ENCODE results near the gene LAMA2. TPM values are rescaled to one million over a fixed set of nuclear protein-coding genes. Genes with fewer than 3 reads are reported as not detected.
A peak's percentile ranks its signal among the peaks of the same experiment; 100 is the strongest.

Gene LAMA2
- total and polyA plus RNA-seq, 2 donors from 2014 or later = 2.2 to 20.8 TPM

GRCh38 chr6:129006724-129007514 is 124.0 kb downstream of the LAMA2 start:
- H3K36me3 ChIP-seq (ENCODE audit: control insufficient read depth in 2 of 3, insufficient read depth in 3 of 3, low read length in 3 of 3) = no peaks in the 10 kb centered on the region
- intact Hi-C loops (cut with DNase I) = no loop called here
- no peaks in the 10 kb centered on the region for H3K9me3 ChIP-seq (ENCODE audit: control insufficient read depth in 2 of 3, insufficient read depth in 1 of 3, low read length in 3 of 3)
- H3K4me1 ChIP-seq (ENCODE audit: control insufficient read depth in 2 of 3, insufficient read depth in 2 of 3, low read depth in 1 of 3, low read length in 3 of 3) = no peaks in the 10 kb centered on the region
- no peak overlapping the region for H3K4me3 ChIP-seq (ENCODE audit: low read length in 3 of 3)
- FAIRE-seq = no peak
- DNase-seq = peak in 2 of 5 donors; percentile 3 to 7
- no peak overlapping the region for H3K27ac ChIP-seq (ENCODE audit: low read depth in 2 of 2, low read length in 2 of 2)
- H3K9ac ChIP-seq (ENCODE audit: low read length in 3 of 3) = no peak overlapping the region
- H3K27me3 ChIP-seq (ENCODE audit: control insufficient read depth, insufficient read depth, low read length) = no peaks in the 10 kb centered on the region
- TF ChIP-seq, protein P1, sequence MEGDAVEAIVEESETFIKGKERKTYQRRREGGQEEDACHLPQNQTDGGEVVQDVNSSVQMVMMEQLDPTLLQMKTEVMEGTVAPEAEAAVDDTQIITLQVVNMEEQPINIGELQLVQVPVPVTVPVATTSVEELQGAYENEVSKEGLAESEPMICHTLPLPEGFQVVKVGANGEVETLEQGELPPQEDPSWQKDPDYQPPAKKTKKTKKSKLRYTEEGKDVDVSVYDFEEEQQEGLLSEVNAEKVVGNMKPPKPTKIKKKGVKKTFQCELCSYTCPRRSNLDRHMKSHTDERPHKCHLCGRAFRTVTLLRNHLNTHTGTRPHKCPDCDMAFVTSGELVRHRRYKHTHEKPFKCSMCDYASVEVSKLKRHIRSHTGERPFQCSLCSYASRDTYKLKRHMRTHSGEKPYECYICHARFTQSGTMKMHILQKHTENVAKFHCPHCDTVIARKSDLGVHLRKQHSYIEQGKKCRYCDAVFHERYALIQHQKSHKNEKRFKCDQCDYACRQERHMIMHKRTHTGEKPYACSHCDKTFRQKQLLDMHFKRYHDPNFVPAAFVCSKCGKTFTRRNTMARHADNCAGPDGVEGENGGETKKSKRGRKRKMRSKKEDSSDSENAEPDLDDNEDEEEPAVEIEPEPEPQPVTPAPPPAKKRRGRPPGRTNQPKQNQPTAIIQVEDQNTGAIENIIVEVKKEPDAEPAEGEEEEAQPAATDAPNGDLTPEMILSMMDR (IDR thresholded peaks at IDR 0.05; ENCODE audit: borderline replicate concordance, extremely low read depth, insufficient read depth) = no peak

DNA sequence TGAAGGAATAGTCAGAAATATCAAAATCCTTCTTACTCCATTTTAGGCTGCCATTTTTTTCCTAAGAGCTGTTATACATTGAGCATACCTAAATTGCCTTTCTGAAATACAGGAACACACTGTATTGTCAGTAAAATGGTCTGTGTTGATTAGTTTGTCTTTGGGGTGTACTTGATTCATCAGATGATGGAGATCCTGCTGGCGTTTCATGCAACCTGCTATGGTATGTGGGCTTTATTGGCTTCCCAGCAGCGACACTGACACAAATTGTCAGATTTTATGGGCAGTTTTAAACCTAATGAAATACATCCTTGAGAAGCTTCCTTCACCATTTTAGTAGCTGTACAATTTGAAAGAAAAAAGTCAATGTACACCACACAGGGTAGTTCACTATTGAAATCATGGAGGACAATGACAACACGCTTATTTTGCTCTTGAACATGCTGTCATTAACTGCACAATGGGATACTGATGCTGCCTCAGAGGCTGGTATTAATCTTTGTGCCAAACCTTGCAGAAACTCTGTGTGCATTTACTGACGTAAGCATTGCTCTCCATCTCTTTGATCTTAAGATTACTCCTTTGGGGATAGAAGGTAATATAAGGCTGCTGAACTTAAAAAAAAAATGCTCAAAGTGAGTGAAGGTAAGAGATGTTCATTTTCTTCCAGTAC is 124.9 kb downstream of the LAMA2 start:
- Histone ChIP-seq H3K9me3 (ENCODE audit: control insufficient read depth in 2 of 3, insufficient read depth in 1 of 3, low read length in 3 of 3) (no peaks in the 10 kb centered on the region), H3K9ac (ENCODE audit: low read length in 3 of 3) (no peak overlapping the region)

DNA sequence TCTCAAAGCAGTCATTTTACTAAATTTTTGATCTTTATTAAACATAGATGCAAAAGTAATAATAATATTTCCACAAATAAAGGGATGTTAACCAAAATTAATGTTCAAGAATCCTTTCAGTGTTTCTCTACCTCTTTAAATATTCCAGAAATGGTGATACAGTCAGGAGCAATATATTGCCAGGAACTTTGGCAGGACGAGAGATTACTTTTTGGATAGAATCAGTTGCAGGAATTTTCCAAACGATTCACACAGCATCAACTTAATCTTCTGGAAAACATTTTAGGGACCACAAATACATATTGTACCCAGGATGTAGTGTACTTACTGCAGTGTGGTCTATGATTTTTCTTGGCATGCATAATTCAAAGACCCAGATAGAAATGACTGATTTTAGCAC is 125.7 kb downstream of the LAMA2 start:
- H3K36me3 ChIP-seq (ENCODE audit: control insufficient read depth in 2 of 3, insufficient read depth in 3 of 3, low read length in 3 of 3) = no peaks in the 10 kb centered on the region
- TF ChIP-seq, protein P1 (IDR thresholded peaks at IDR 0.05; ENCODE audit: borderline replicate concordance, extremely low read depth, insufficient read depth) = no peak
- H3K4me3 ChIP-seq (ENCODE audit: low read length in 3 of 3) = no peak overlapping the region
- DNase-seq (no peak), FAIRE-seq (no peak)
- H3K4me1 ChIP-seq (ENCODE audit: control insufficient read depth in 2 of 3, insufficient read depth in 2 of 3, low read depth in 1 of 3, low read length in 3 of 3) = no peaks in the 10 kb centered on the region
- no peaks in the 10 kb centered on the region for H3K9me3 ChIP-seq (ENCODE audit: control insufficient read depth in 2 of 3, insufficient read depth in 1 of 3, low read length in 3 of 3)
- H3K9ac ChIP-seq (ENCODE audit: low read length in 3 of 3) = no peak overlapping the region
- H3K27ac ChIP-seq (ENCODE audit: low read depth in 2 of 2, low read length in 2 of 2) = no peak overlapping the region
- intact Hi-C loops (cut with DNase I) = no loop called here
- H3K27me3 ChIP-seq (ENCODE audit: control insufficient read depth, insufficient read depth, low read length) = no peaks in the 10 kb centered on the region

More for the DNA sequence above, 124.9 kb downstream of the LAMA2 start:
- H3K4me3 ChIP-seq (ENCODE audit: low read length in 3 of 3) = no peak overlapping the region
- FAIRE-seq (no peak), DNase-seq (no peak)
- no peaks in the 10 kb centered on the region for H3K4me1 ChIP-seq (ENCODE audit: control insufficient read depth in 2 of 3, insufficient read depth in 2 of 3, low read depth in 1 of 3, low read length in 3 of 3)
- TF ChIP-seq, protein P1 (IDR thresholded peaks at IDR 0.05; ENCODE audit: borderline replicate concordance, extremely low read depth, insufficient read depth) = no peak
- H3K27ac ChIP-seq (ENCODE audit: low read depth in 2 of 2, low read length in 2 of 2) = no peak overlapping the region
- no peaks in the 10 kb centered on the region for H3K27me3 ChIP-seq (ENCODE audit: control insufficient read depth, insufficient read depth, low read length)
- intact Hi-C loops (cut with DNase I) = no loop called here
- no peaks in the 10 kb centered on the region for H3K36me3 ChIP-seq (ENCODE audit: control insufficient read depth in 2 of 3, insufficient read depth in 3 of 3, low read length in 3 of 3)

Data from kidney (tissue), 14 donors.